Brain microvascular endothelial cell (primary cell): Measurements from ENCODE around the gene B4GALT1.
"Not testable (repeated sequence)": the region's sequence is repeated elsewhere in the genome, so short reads cannot be mapped to it uniquely, and the experiment has no call there.

Source experiments
- DNase-seq: peaks from one replicate; pipeline ENCODE4 v3.0.0-alpha.2; 2020
- H3K27ac ChIP-seq: fragments of 250-450 bp; sonication (Bioruptor Pico); 2 replicates; pipeline ENCODE4 v1.5.1; 2020; ENCODE audit warnings: mild to moderate bottlenecking, moderate library complexity
- H3K27me3 ChIP-seq: fragments of 250-450 bp; sonication (Bioruptor Pico); replicated peaks from 2 replicates; pipeline ENCODE4 v1.5.1; 2020; ENCODE audit warnings: mild to moderate bottlenecking
- H3K36me3 ChIP-seq: fragments of 250-450 bp; sonication (Bioruptor Pico); replicated peaks from 2 replicates; pipeline ENCODE4 v1.5.1; 2020; ENCODE audit warnings: mild to moderate bottlenecking
- H3K4me3 ChIP-seq: 2 replicates; pipeline ENCODE4 v1.5.1; 2011; ENCODE audit warnings: low read depth, mild to moderate bottlenecking, control low read depth, low read length, moderate library complexity
- CTCF ChIP-seq: IDR thresholded peaks from 2 replicates; pipeline ENCODE4 v1.5.1; 2011; ENCODE audit warnings: low read depth, mild to moderate bottlenecking, moderate library complexity, low read length, control low read depth, inconsistent platforms; ENCODE audit errors: missing control alignments
- in situ Hi-C: cut with HindIII; loops from 2 replicates; pipeline ENCODE4 v1.10.0; 2017; ENCODE audit warnings: low sequenced_read_pairs, low pct_ligation_motif_present

B4GALT1 gene

GRCh38 chr9:33099754-33100153 lies 67.4 kb downstream of the B4GALT1 start:
- no peaks in the 10 kb centered on the region for H3K27me3 ChIP-seq
- in situ Hi-C loops = no loop called here
- no peak overlapping the region for H3K27ac ChIP-seq
- H3K4me3 ChIP-seq = no peak overlapping the region
- no peak for DNase-seq
- no peak for TF ChIP-seq CTCF
- no peaks in the 10 kb centered on the region for H3K36me3 ChIP-seq

GRCh38 chr9:33097192-33097591 lies 69.9 kb downstream of the B4GALT1 start:
- H3K27ac ChIP-seq = no peak overlapping the region

GRCh38 chr9:33092634-33093033 lies 74.5 kb downstream of the B4GALT1 start:
- no peak overlapping the region for H3K27ac ChIP-seq
- H3K4me3 ChIP-seq = no peak overlapping the region
- TF ChIP-seq CTCF = no peak
- H3K36me3 ChIP-seq = no peaks in the 10 kb centered on the region
- DNase-seq = no peak
- no peaks in the 10 kb centered on the region for H3K27me3 ChIP-seq
- in situ Hi-C loops = no loop called here

More at GRCh38 chr9:33097192-33097591, 69.9 kb downstream of the B4GALT1 start:
- no peak for TF ChIP-seq CTCF
- Histone ChIP-seq H3K4me3 (no peak overlapping the region), H3K27me3 (no peaks in the 10 kb centered on the region), H3K36me3 (no peaks in the 10 kb centered on the region)
- in situ Hi-C loops = no loop called here
- no peak for DNase-seq

GRCh38 chr9:33085672-33086071 lies 81.5 kb downstream of the B4GALT1 start:
- H3K27ac ChIP-seq, DNase-seq, H3K4me3 ChIP-seq, in situ Hi-C loops, H3K36me3 ChIP-seq, H3K27me3 ChIP-seq: not testable (repeated sequence)

GRCh38 chr9:33082538-33083326 lies 84.4 kb downstream of the B4GALT1 start:
- no peak for DNase-seq
- no peaks in the 10 kb centered on the region for H3K36me3 ChIP-seq
- no peaks in the 10 kb centered on the region for H3K27me3 ChIP-seq
- no peak overlapping the region for H3K27ac ChIP-seq
- in situ Hi-C loops = no loop called here
- TF ChIP-seq CTCF = no peak
- no peak overlapping the region for H3K4me3 ChIP-seq

GRCh38 chr9:33082128-33082527 lies 85.0 kb downstream of the B4GALT1 start:
- H3K27ac ChIP-seq = no peak overlapping the region
- H3K4me3 ChIP-seq = no peak overlapping the region
- TF ChIP-seq CTCF = no peak
- H3K36me3 ChIP-seq = no peaks in the 10 kb centered on the region
- no peak for DNase-seq
- in situ Hi-C loops = no loop called here
- no peaks in the 10 kb centered on the region for H3K27me3 ChIP-seq
